AG09319 (cell line): ENCODE measurements around the gene VWA3A.
"Not testable (repeated sequence)": the region's sequence is repeated elsewhere in the genome, so short reads cannot be mapped to it uniquely, and the experiment has no call there.

Experiments
- DNase-seq: peaks from one replicate; pipeline ENCODE4 v3.0.0-alpha.2; 2010; ENCODE audit warnings: low read depth; ENCODE audit errors: extremely low read depth
- CTCF ChIP-seq: IDR thresholded peaks from 2 replicates; pipeline ENCODE4 v1.5.1; 2011; ENCODE audit warnings: low read depth, mild to moderate bottlenecking, inconsistent platforms, low read length, moderate library complexity

The VWA3A gene

GRCh38 chr16:22191532-22192260 is 99.4 kb downstream of the VWA3A start:
- no peak for TF ChIP-seq CTCF
- no peak for DNase-seq

GRCh38 chr16:22192261-22193062 is 100.1 kb downstream of the VWA3A start:
- no peak for TF ChIP-seq CTCF
- DNase-seq: peak; percentile 82

- no peak for TF ChIP-seq CTCF
- DNase-seq: no peak
Measured at GRCh38 chr16:22193063-22193411, 100.7 kb downstream of the VWA3A start.

- no peak for DNase-seq
- TF ChIP-seq CTCF: no peak
Measured at GRCh38 chr16:22194707-22195444, 102.5 kb downstream of the VWA3A start.

GRCh38 chr16:22195445-22195694 is 103.0 kb downstream of the VWA3A start:
- DNase-seq: no peak
- no peak for TF ChIP-seq CTCF

- peak; percentile 80 for DNase-seq
- peak; percentile 90 for TF ChIP-seq CTCF
Measured at GRCh38 chr16:22195695-22196558, 103.6 kb downstream of the VWA3A start.

GRCh38 chr16:22196559-22197168 is 104.3 kb downstream of the VWA3A start:
- DNase-seq: not testable (repeated sequence)
